PC-3 (cell line): ENCODE data around the gene PMFBP1. TPM values are rescaled to one million over a fixed set of nuclear protein-coding genes. Genes with fewer than 3 reads are reported as not detected.

Experiments
- ATAC-seq: fragments of 200-7000 bp; cut with Tn5 transposase; 2 replicates; pipeline ENCODE4 v1.9.1; 2020; ENCODE audit warnings: mild to moderate bottlenecking, moderate library complexity
- BruUV-seq: library from RNA; stranded (reverse); fragments of 400-500 nt; replicated peaks from 2 replicates; lab custom pipeline; 2021; lab: Mats Ljungman, UMichigan
- CTCF ChIA-PET: fragments of 300-600 bp; sonication (Branson Sonifier 250); formaldehyde crosslinking; loops from one replicate; lab custom pipeline; 2022; ENCODE audit warnings: antibody characterized with exemption; lab: Charles Lee
- POLR2A ChIA-PET: fragments of 300-600 bp; sonication (Branson Sonifier 250); formaldehyde crosslinking; loops from one replicate; lab custom pipeline; 2022; ENCODE audit warnings: antibody characterized with exemption; ENCODE audit not compliant: unreplicated experiment; lab: Charles Lee
- DNase-seq: peaks from one replicate; pipeline ENCODE4 v3.0.0-alpha.2; 2015
- H2AFZ ChIP-seq: fragments of 300-600 bp; sonication (generic); 2 replicates; pipeline ENCODE4 v1.6.0; 2016; ENCODE audit warnings: antibody characterized with exemption, low read length
- H3F3A ChIP-seq: fragments of 300-600 bp; sonication (generic); one replicate; pipeline ENCODE4 v1.6.0; 2017; ENCODE audit warnings: antibody characterized with exemption, low read length, control low read depth, mild to moderate bottlenecking; ENCODE audit not compliant: unreplicated experiment
- H3K27ac ChIP-seq: fragments of 300-600 bp; sonication (generic); 2 replicates; pipeline ENCODE4 v1.5.1; 2016; ENCODE audit warnings: mild to moderate bottlenecking, low read length
- H3K27me3 ChIP-seq: fragments of 300-600 bp; sonication (generic); 2 replicates; pipeline ENCODE4 v1.6.1; 2016; ENCODE audit warnings: low read length, mixed read lengths
- H3K36me3 ChIP-seq: fragments of 300-600 bp; sonication (generic); 2 replicates; pipeline ENCODE4 v1.6.1; 2016; ENCODE audit warnings: low read depth, mixed run types, low read length, mixed read lengths
- H3K4me1 ChIP-seq: fragments of 300-600 bp; sonication (generic); 2 replicates; pipeline ENCODE4 v1.5.1; 2016; ENCODE audit warnings: low read length; ENCODE audit not compliant: insufficient read depth
- H3K4me2 ChIP-seq: fragments of 300-600 bp; sonication (generic); 2 replicates; pipeline ENCODE4 v1.6.0; 2016; ENCODE audit warnings: low read length
- H3K4me3 ChIP-seq: fragments of 300-600 bp; sonication (generic); 2 replicates; pipeline ENCODE4 v1.5.1; 2016; ENCODE audit warnings: mild to moderate bottlenecking, low read length, mixed read lengths
- H3K79me2 ChIP-seq: fragments of 300-600 bp; sonication (generic); 2 replicates; pipeline ENCODE4 v1.6.1; 2017; ENCODE audit warnings: low read length, mixed read lengths
- H3K9ac ChIP-seq: fragments of 300-600 bp; sonication (generic); 2 replicates; pipeline ENCODE4 v1.6.0; 2016; ENCODE audit warnings: mild to moderate bottlenecking, low read length
- H3K9me2 ChIP-seq: fragments of 300-600 bp; sonication (generic); replicated peaks from 2 replicates; pipeline ENCODE4 v1.6.1; 2016; ENCODE audit warnings: mixed run types, low read length, mixed read lengths
- H3K9me3 ChIP-seq: fragments of 300-600 bp; sonication (generic); 2 replicates; pipeline ENCODE4 v1.6.1; 2016; ENCODE audit warnings: low read length, mixed read lengths
- H4K20me1 ChIP-seq: fragments of 300-600 bp; sonication (generic); 2 replicates; pipeline ENCODE4 v1.6.1; 2016; ENCODE audit warnings: low read length, mixed read lengths
- CTCF ChIP-seq: fragments of 300-600 bp; sonication (generic); conservative IDR thresholded peaks from 2 replicates; pipeline ENCODE4 v1.5.1; 2017; ENCODE audit warnings: antibody characterized with exemption, low read depth, mild to moderate bottlenecking, low read length
- EZH2 ChIP-seq: fragments of 300-600 bp; sonication (generic); IDR thresholded peaks from one replicate; pipeline ENCODE4 v1.6.1; 2017; ENCODE audit warnings: antibody characterized with exemption, mild to moderate bottlenecking, low read length; ENCODE audit not compliant: unreplicated experiment
- EZH2phosphoT487 ChIP-seq: fragments of 300-600 bp; sonication (generic); IDR thresholded peaks from 2 replicates; pipeline ENCODE4 v1.6.1; 2018; ENCODE audit warnings: mild to moderate bottlenecking, antibody characterized with exemption, low read length, borderline replicate concordance
- intact Hi-C: fragments of 100-400 bp; cut with micrococcal nuclease; formaldehyde crosslinking; loops from 2 replicates; pipeline ENCODE4 v1.9.0; 2023
- total RNA-seq: library from RNA; depleted of rRNA; stranded (reverse); fragments of >200 nt; gene quantifications from 2 replicates; pipeline ENCODE4 v1.2.3, GENCODE V29; 2014

Gene PMFBP1
- total RNA-seq, 1 experiment from 2014 or later, result 1.2 TPM

GRCh38 chr16:72188541-72188940, 16.6 kb upstream of the PMFBP1 start:
- no peaks in the 10 kb centered on the region for H3K9me2 ChIP-seq
- H3K9me3 ChIP-seq, result no peaks in the 10 kb centered on the region
- no peak for ATAC-seq
- H3K27me3 ChIP-seq, result no peaks in the 10 kb centered on the region
- TF ChIP-seq EZH2phosphoT487 (no peak), CTCF (no peak), EZH2 (no peak)
- H3K4me1 ChIP-seq, result no peaks in the 10 kb centered on the region
- H3K36me3 ChIP-seq, result no peaks in the 10 kb centered on the region
- ChIA-PET CTCF (no interaction called here), POLR2A (no interaction called here)
- H3K27ac ChIP-seq, result no peak overlapping the region
- no peak overlapping the region for H3K4me2 ChIP-seq
- intact Hi-C loops, result no loop called here
- no peaks in the 10 kb centered on the region for H4K20me1 ChIP-seq
- no peaks in the 10 kb centered on the region for H3F3A ChIP-seq
- BruUV-seq, result no TSS peak
- H3K79me2 ChIP-seq, result no peaks in the 10 kb centered on the region
- no peak overlapping the region for H2AFZ ChIP-seq
- DNase-seq, result no peak
- H3K9ac ChIP-seq, result no peak overlapping the region
- H3K4me3 ChIP-seq, result no peak overlapping the region

DNA sequence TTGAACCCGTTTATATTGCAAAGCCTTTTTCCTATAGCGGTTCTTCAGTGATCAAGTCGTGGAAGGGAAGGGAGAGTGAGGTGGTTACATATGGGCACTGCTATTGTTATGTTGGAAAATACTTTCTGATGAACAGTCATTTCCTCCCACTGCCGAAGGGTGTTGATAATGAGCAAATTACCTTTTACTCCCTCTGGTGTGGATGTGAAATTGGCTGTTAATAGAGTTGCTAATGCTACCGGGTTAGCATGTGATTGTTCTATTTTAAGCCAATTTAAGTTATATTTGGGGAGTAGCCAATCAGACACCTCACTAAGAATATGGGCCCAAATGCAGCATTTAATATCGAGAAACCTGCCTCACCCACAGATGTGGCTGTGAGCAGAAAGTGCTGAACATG, 15.6 kb upstream of the PMFBP1 start:
- H3K4me3 ChIP-seq, result no peak overlapping the region
- H3K4me2 ChIP-seq, result no peak overlapping the region
- no peaks in the 10 kb centered on the region for H3K4me1 ChIP-seq
- H3K9me3 ChIP-seq, result no peaks in the 10 kb centered on the region
- CTCF ChIA-PET, result no interaction called here
- no peaks in the 10 kb centered on the region for H3K79me2 ChIP-seq
- DNase-seq (no peak), ATAC-seq (no peak)
- no peaks in the 10 kb centered on the region for H3K9me2 ChIP-seq
- H2AFZ ChIP-seq, result no peak overlapping the region
- intact Hi-C loops, result no loop called here
- no TSS peak for BruUV-seq
- no peak overlapping the region for H3K9ac ChIP-seq
- POLR2A ChIA-PET, result no interaction called here
- H3K36me3 ChIP-seq, result no peaks in the 10 kb centered on the region
- H4K20me1 ChIP-seq, result no peaks in the 10 kb centered on the region
- TF ChIP-seq EZH2phosphoT487 (no peak), EZH2 (no peak), CTCF (no peak)
- no peak overlapping the region for H3K27ac ChIP-seq
- H3F3A ChIP-seq, result no peaks in the 10 kb centered on the region
- no peaks in the 10 kb centered on the region for H3K27me3 ChIP-seq

- no peak overlapping the region for H3K9ac ChIP-seq
- H3K4me2 ChIP-seq, result no peak overlapping the region
- TF ChIP-seq EZH2phosphoT487 (no peak), EZH2 (no peak), CTCF (no peak)
- no peaks in the 10 kb centered on the region for H3F3A ChIP-seq
- H4K20me1 ChIP-seq, result no peaks in the 10 kb centered on the region
- no peaks in the 10 kb centered on the region for H3K9me2 ChIP-seq
- no peaks in the 10 kb centered on the region for H3K36me3 ChIP-seq
- no peak overlapping the region for H3K27ac ChIP-seq
- BruUV-seq, result no TSS peak
- no peak for DNase-seq
- H3K4me3 ChIP-seq, result no peak overlapping the region
- no peak overlapping the region for H2AFZ ChIP-seq
- ATAC-seq, result no peak
- H3K79me2 ChIP-seq, result no peaks in the 10 kb centered on the region
- no peaks in the 10 kb centered on the region for H3K9me3 ChIP-seq
- H3K4me1 ChIP-seq, result no peaks in the 10 kb centered on the region
- intact Hi-C loops, result no loop called here
- ChIA-PET POLR2A (no interaction called here), CTCF (no interaction called here)
- no peaks in the 10 kb centered on the region for H3K27me3 ChIP-seq
Observed at GRCh38 chr16:72182976-72183375, 11.0 kb upstream of the PMFBP1 start.
